Aorta (tissue), 5 donors: Measurements from ENCODE around the gene DCC. TPM values are rescaled to one million over a fixed set of nuclear protein-coding genes. Genes with fewer than 3 reads are reported as not detected.

Experiments used
- ATAC-seq: fragments of 200-7000 bp; cut with Tn5 transposase; one replicate; pipeline ENCODE4 v1.9.1; 2022; ENCODE audit warnings: moderate library complexity; ENCODE audit not compliant: low FRiP score
- DNase-seq, 2 donors: peaks; one replicate each; pipeline ENCODE4 v3.0.0-alpha.2; 2020
- H3K27ac ChIP-seq, 2 donors: one replicate each; pipeline ENCODE4 v1.5.1; 2013; ENCODE audit warnings: low read length in 2 of 2, mild to moderate bottlenecking in 2 of 2, moderate library complexity in 2 of 2, control low read depth in 1 of 2, inconsistent platforms in 1 of 2, low read depth in 1 of 2
- H3K27me3 ChIP-seq, 2 donors: one replicate each; pipeline ENCODE4 v1.6.1; 2013; ENCODE audit warnings: control low read depth in 1 of 2, low read length in 1 of 2, mild to moderate bottlenecking in 1 of 2, moderate library complexity in 1 of 2; ENCODE audit not compliant: insufficient read depth in 2 of 2, control insufficient read depth in 1 of 2
- H3K36me3 ChIP-seq, 2 donors: one replicate each; pipeline ENCODE4 v1.6.1; 2013; ENCODE audit warnings: control low read depth in 1 of 2, low read length in 1 of 2, mild to moderate bottlenecking in 1 of 2; ENCODE audit not compliant: insufficient read depth in 2 of 2, control insufficient read depth in 1 of 2
- H3K4me1 ChIP-seq, 2 donors: one replicate each; pipeline ENCODE4 v1.6.1; 2013; ENCODE audit warnings: low read length in 2 of 2, control low read depth in 1 of 2, mild to moderate bottlenecking in 1 of 2, moderate library complexity in 1 of 2; ENCODE audit not compliant: insufficient read depth in 2 of 2, control insufficient read depth in 1 of 2
- H3K4me3 ChIP-seq, 2 donors: one replicate each; pipeline ENCODE4 v1.5.1; 2013; ENCODE audit warnings: low read length in 2 of 2, control low read depth in 1 of 2, mild to moderate bottlenecking in 1 of 2
- H3K9me3 ChIP-seq: one replicate; pipeline ENCODE4 v1.6.1; 2013; ENCODE audit warnings: mild to moderate bottlenecking, low read length; ENCODE audit not compliant: control insufficient read depth
- WGBS, 2 donors: extraction: QIAGEN DNeasy Blood & Tissue Kit; methylation state at CpG; one replicate each; pipeline ENCODE4 v1.1.7; 2013; 5-methylcytosine and 5-hydroxymethylcytosine counted together
- intact Hi-C, 2 donors: fragments of 100-400 bp; cut with DNase I; formaldehyde crosslinking; loops; one replicate each; pipeline versions ENCODE4 v1.14.2 to v1.15.0; 2022
- long read RNA-seq, 2 donors: library from polyadenylated mRNA; unstranded; transcript quantifications; one replicate each; pipeline ENCODE4 v2.0.0, GENCODE V29; 2020 to 2021
- polyA plus RNA-seq, 2 donors: library from polyadenylated mRNA; stranded (reverse); fragments of 200-250 nt; gene quantifications; one replicate each; pipeline ENCODE4 v1.2.3, GENCODE V29; 2013
- total RNA-seq, 2 donors: library from RNA; stranded (reverse); fragmentation: NEBNext Ultra II Directional; extraction: Animal tissue kit (Norgen Biotek cat#: 25700); gene quantifications; one replicate each; pipeline ENCODE4 v1.2.1, GENCODE V29; 2021
- donor health status: healthy with polysubstance abuse.
- donor health status: Bipolar disorder and iron deficiency.
- donor health status: DM: no; HTN: no; CAD: no.
- donor health status: DM: no; HTN: no; CAD: no.
- donor health status: DM: yes; HTN: yes; CAD: no.

Gene DCC
- total RNA-seq (under 1 TPM in 1 of 2 donors, not detected in 1; 0.78 TPM), polyA plus RNA-seq (not detected)
- long read RNA-seq, donor 1, partial matches to known transcripts = 0 of 2 reads
- long read RNA-seq, donor 1, other reads (novel, unspliced or antisense) = 2 of 2 reads
- long read RNA-seq, donor 2 = 0 reads

- H3K27ac ChIP-seq = no peak within 1 kb of the TSS
- intact Hi-C loops = no loop called here
- 1% methylated on average over 27 of the region's 27 CpGs for WGBS, 2 donors
- H3K4me1 ChIP-seq = no peaks in the 10 kb centered on the region
- H3K9me3 ChIP-seq = no peaks in the 10 kb centered on the region
- ATAC-seq (no peak), DNase-seq (no peak)
- H3K4me3 ChIP-seq = no peak within 1 kb of the TSS
- H3K27me3 ChIP-seq = no peaks in the 10 kb centered on the region
- H3K36me3 ChIP-seq = no peaks in the 10 kb centered on the region
Measured at GRCh38 chr18:52339891-52340371, at the start of gene DCC. Gene DCC (plus strand): TSS chr18:52340197. CDS start chr18:52340788, 591 bp downstream.

DNA sequence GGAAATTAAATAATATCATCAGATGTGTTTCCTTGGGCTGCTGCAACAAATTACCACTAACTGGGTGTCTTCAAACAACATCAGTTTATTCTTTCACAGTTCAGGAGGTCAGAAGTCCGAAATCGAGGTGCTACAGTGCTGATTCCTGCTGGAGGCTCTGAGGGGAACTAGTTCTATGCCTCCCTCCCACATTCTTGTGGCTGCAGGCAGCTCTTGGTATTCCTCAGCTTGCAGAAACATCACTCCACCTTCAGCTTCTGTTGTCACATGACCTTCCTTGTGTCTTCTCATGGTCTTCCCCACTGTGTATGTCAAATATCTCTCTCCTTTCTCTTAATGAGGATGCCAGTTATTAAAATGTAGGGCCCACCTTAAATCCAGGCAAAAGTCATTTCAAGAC lies 29.3 kb upstream of the DCC start:
- H3K9me3 ChIP-seq = no peaks in the 10 kb centered on the region
- H3K4me1 ChIP-seq = no peaks in the 10 kb centered on the region
- no peaks in the 10 kb centered on the region for H3K27me3 ChIP-seq
- no peak for DNase-seq
- ATAC-seq = no peak
- intact Hi-C loops = no loop called here
- H3K4me3 ChIP-seq = no peak overlapping the region
- 61 to 63% methylated on average over 2 of the region's 2 CpGs for WGBS, 2 donors
- no peaks in the 10 kb centered on the region for H3K36me3 ChIP-seq
- no peak overlapping the region for H3K27ac ChIP-seq

DNA sequence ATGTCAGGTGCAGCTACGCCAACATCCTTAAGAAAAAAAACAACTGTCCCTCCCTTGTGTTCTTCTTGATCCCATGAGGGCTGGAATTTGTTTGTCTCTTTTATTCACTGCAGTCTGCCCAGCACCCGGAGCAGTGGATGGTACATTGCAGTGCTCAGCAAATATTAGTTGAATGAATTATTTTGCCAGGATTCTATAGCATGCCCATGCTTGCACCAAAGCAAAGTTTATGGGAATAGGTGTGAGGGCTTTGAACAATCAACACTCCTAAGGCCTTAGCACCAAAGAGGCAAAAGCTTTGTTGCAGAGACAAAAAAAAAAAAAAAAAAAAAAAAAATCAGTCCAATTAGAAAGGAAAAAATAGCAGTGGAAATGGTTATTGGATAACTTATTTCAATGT lies 28.7 kb upstream of the DCC start:
- no peak overlapping the region for H3K4me3 ChIP-seq
- no peaks in the 10 kb centered on the region for H3K4me1 ChIP-seq
- peaks cover 2% of the 10 kb centered on the region for H3K9me3 ChIP-seq
- H3K27me3 ChIP-seq = no peaks in the 10 kb centered on the region
- intact Hi-C loops = no loop called here
- ATAC-seq (no peak), DNase-seq (no peak)
- H3K36me3 ChIP-seq = no peaks in the 10 kb centered on the region
- no peak overlapping the region for H3K27ac ChIP-seq
- WGBS, 2 donors = 69 to 76% methylated on average over 2 of the region's 2 CpGs

- Histone ChIP-seq H3K27me3 (no peaks in the 10 kb centered on the region), H3K4me3 (no peak overlapping the region), H3K27ac (no peak overlapping the region), H3K9me3 (peaks cover 2% of the 10 kb centered on the region), H3K4me1 (no peaks in the 10 kb centered on the region), H3K36me3 (no peaks in the 10 kb centered on the region)
- ATAC-seq (no peak), DNase-seq (no peak)
- intact Hi-C loops = no loop called here
Measured at GRCh38 chr18:52312346-52312745, 27.7 kb upstream of the DCC start.

DNA sequence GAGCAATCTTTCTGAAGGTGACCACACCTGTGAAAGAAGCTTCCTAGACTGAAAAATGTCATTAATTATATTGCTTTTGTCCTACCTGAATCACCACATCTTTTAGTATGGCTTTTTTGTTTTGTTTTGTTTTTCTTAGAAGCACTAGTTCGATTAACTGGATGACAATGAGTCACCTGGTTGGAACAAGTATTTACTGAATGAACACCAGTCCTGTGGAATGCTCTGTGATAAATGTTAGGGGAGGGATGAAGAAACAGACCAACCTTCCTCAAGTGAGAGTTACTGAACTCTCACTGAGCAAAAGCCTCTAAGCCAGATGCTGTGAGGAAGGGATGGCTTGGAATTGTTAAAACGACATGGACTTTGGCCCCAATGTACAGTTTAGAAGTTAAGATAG lies 26.8 kb upstream of the DCC start:
- ATAC-seq (no peak), DNase-seq (no peak)
- H3K9me3 ChIP-seq = peaks cover 2% of the 10 kb centered on the region
- H3K4me3 ChIP-seq = no peak overlapping the region
- no peaks in the 10 kb centered on the region for H3K36me3 ChIP-seq
- no peak overlapping the region for H3K27ac ChIP-seq
- H3K4me1 ChIP-seq = no peaks in the 10 kb centered on the region
- intact Hi-C loops = no loop called here
- WGBS, 2 donors = 40 to 45% methylated on average over 2 of the region's 2 CpGs
- no peaks in the 10 kb centered on the region for H3K27me3 ChIP-seq

DNA sequence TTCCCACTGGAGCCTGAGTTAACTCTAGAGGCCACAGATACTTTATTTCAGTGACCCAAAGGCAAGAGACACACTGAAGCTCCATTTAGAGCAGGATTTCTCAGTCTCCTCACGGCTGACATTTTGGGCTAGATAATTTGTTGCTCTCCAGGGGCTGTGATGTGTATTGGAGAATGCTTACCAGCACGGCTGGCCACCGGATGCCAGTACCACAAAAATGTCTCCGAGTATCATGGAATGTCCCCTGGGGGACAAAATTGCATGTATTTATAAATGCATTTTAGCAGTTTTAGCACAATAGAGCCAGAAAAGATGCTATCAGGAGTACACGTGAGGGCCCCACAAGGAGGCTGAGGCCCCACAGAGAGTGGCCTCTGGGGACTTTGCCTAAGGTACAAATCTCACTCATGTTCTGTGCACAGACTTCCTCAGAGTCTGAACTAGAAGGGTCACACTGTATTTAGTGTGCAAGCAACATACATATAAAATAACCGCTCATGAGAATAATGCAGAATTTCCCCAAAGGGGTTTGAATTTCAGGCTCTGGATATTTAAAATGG lies 20.5 kb upstream of the DCC start:
- Histone ChIP-seq H3K27me3 (no peaks in the 10 kb centered on the region), H3K9me3 (peaks cover 2% of the 10 kb centered on the region), H3K27ac (no peak overlapping the region), H3K36me3 (no peaks in the 10 kb centered on the region), H3K4me3 (no peak overlapping the region), H3K4me1 (no peaks in the 10 kb centered on the region)
- WGBS, 2 donors = 23 to 31% methylated on average over 6 of the region's 6 CpGs
- intact Hi-C loops = no loop called here
- DNase-seq (no peak), ATAC-seq (no peak)

- no peak for ATAC-seq
- Histone ChIP-seq H3K4me3 (no peak overlapping the region), H3K4me1 (no peaks in the 10 kb centered on the region), H3K27ac (no peak overlapping the region), H3K36me3 (no peaks in the 10 kb centered on the region), H3K9me3 (no peaks in the 10 kb centered on the region), H3K27me3 (no peaks in the 10 kb centered on the region)
- intact Hi-C loops = no loop called here
- DNase-seq = no peak
Measured at GRCh38 chr18:52322307-52322706, 17.7 kb upstream of the DCC start.

DNA sequence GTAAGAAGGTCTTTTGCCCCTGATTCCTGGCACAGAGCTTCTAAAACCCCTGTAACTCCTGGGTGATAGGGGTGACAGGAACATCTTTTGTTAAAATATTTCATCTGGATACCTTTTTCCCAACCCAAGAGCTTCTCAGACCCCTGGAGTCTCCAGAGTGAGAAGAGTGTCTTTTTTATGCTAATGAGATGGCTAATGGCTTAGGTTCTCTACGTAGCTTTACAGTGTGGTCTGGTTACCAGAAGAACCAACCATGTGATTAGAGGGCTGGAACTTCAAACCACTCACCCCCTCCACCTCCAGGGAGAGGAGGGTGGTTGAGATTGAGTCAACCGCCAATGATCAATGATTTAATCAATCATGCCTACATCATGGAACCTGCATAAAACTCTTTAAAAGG lies 16.2 kb upstream of the DCC start:
- H3K4me3 ChIP-seq = no peak overlapping the region
- 48 to 54% methylated on average over 2 of the region's 2 CpGs for WGBS, 2 donors
- H3K36me3 ChIP-seq = no peaks in the 10 kb centered on the region
- intact Hi-C loops = no loop called here
- no peaks in the 10 kb centered on the region for H3K27me3 ChIP-seq
- no peaks in the 10 kb centered on the region for H3K9me3 ChIP-seq
- no peaks in the 10 kb centered on the region for H3K4me1 ChIP-seq
- DNase-seq (no peak), ATAC-seq (no peak)
- no peak overlapping the region for H3K27ac ChIP-seq

DNA sequence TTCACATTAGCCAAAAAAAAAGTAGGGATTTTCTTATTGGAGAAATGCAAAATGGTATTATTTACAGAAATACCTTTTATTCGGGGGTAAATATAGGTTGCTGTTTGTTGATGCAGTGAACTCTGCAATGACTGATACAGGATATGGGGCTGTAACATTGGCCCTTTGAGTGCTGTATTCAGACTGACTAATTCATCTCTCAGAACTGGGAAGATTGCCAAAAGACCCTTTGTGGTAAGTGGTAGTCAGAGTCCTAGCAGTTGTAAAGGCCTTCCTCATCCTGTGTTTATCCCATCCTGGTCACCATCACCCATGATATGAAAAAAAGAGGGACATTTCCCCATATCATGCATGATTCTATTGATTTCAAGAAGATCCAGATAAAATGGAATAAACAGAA lies 14.0 kb upstream of the DCC start:
- Histone ChIP-seq H3K27ac (no peak overlapping the region), H3K27me3 (no peaks in the 10 kb centered on the region), H3K36me3 (no peaks in the 10 kb centered on the region), H3K9me3 (no peaks in the 10 kb centered on the region), H3K4me3 (no peak overlapping the region), H3K4me1 (no peaks in the 10 kb centered on the region)
- DNase-seq (no peak), ATAC-seq (no peak)
- intact Hi-C loops = no loop called here
- 27 to 32% methylated on average over 1 of the region's 1 CpG for WGBS, 2 donors
